NCI-H1417 treated with DMSO at 0.1 percent for 48 hours (cell line): ENCODE measurements around the gene GRID1.

ENCODE experiments used
- DNase-seq: peaks from one replicate; lab custom pipeline; 2025; lab: John Stamatoyannopoulos, UW

The GRID1 gene

DNA sequence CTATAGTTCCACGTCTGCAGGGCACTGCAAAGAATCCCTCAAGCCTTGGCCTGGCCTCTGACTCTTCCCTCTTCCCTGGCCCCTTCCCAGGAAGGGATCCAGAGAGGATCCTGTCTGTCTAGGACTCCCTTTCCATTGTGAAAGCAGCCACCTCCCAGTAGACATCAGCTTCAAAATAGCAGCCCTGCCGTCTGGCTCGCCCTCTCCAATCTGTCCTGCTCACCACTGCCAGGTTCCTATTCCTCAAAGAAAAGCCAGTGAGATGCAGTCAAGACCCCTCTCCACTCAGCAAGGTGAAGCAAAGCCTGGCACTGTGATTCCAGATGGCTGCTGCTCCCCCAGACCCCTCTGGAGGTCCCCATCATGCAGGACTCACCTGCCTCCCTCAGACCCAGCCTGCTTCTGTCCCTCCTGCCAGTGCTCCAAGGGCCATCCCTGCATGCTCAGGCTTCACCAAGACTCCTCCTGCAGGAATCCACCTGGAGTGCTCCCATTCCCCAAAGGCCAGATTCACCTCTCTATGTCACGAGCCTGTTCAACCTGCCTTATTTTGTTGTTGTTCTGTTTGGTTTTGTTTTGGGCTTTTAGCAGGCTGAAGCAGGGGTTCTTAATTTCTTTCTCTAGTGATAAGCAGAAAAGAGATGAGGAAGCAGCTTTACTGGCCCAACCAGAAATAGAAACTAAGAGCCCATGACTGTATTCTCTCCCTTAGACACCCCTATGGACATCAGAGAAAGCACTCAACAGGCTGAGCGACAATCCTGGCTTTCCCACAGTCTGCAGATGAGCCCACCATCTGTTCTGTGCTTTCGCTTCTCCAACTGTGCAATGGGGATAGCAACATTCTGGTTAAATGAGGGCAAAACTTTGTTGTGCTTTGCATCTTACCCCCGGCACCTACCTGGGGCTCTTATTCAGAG lies 305.1 kb downstream of the GRID1 start:
- no peak for DNase-seq

DNA sequence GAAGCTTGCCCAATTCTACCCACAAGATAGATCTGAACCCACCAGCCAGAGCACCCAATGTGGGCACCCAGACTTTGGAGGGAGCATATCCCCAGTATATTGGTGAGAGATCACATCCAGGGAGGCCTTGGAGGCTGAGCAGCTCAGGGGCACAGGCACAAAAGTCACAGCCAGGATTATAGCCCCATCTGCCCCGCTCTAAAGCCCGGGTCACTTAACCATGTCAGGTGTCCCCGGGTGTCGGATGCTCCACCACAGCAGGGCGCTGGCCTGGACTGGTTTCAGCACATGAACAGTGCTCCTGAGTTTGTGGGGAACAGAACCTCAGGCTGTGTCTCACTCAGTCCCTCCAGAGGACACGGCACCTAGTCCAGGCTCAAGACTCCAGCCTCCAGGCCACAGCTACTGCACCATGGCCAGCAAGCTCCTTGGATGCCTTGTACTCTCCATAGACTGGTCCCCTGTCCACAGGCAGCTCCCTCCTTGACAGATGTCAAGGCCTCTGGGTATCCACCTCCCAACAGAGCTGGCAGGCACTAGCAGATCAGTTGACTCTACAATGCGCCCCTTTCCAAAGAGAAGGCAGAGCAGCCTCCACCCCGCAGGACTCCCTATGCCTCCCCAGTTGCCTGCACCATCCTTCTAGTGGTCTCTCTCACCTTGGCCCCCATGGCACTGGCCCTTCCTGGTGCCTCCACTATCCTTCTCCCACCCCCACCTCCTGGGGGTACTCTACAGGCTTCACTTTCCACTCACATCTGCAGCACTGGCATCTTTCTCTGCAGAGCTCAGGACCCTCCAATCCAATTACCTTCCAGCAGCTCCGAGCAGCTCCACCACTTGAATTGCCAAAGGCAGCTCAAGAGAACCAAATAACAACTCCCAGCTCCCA lies 306.0 kb downstream of the GRID1 start:
- DNase-seq, result no peak

DNA sequence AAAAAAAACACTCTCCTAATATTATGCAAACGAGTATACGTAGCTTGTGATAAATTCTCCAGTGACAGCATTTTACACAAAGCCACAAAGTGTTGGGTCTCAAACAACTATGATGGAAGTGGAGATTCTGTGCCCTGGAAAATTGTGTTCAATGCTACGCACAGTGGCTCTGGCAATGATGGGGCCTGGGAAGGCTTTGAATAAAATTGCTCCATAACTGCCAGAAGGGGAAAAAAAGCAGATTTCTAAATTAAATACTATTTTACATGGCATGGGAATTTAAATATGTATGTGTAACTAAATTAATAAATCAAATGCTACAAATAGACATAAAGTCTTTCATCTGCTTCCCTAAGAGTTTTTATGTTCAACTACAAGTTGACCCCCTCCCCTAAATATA lies 306.7 kb downstream of the GRID1 start:
- no peak for DNase-seq

DNA sequence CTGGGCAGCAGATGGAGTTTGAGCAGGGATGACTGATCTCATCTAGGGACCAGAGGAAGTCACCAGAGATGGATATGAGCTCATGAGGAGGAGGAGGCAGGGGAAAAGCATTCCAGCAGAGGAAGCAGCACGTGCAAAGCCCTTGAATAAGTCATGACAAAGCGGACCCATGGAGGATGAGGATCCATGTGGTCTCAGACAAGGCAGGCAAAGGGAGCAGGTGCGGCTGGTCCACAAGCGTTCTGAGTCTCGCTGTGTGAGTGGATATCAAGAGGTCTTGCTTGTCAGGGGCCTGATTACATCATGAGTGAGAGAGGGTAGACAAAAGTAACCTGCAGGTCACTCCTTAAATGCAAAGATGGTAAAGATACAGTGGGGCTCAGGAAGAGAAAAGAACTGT lies 307.6 kb downstream of the GRID1 start:
- DNase-seq, result no peak

DNA sequence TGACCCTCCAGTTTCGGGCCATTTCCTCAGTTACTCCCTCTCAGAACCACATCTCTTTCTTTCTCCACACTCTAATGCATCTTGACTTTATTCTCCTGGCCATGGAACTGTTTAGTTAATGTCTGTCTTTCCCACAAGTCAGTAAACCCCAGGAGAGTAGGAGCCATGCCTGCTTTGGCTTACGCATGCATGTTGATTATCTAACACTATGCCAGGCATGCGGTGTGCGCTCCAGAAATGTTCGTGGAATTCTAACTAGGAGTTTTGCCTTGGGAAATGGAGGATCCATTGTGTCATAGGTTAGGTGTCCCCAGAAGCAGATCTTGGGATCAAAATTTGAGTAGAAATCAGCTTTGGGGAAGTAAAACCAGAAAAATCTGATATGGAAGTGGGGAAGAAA lies 308.9 kb downstream of the GRID1 start:
- DNase-seq, result no peak

DNA sequence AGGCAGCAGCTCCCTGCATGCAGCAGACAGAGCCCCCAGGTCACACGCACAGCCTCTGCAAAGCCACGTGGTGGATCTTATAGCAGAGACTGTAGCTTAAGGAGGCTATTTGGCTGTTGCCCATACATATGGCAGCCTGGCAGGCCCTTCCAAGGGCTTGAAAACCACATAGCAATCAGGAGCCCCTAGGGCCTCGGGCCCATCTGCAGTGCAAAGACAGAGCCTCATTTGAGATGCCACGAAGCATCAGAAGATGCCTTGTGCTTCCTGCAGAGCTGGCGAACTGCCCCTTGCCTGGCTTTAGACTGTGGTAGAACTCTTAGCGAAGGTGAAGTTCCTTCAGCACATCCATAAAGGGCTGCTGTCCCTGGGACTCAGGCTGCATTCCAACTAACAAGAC lies 309.9 kb downstream of the GRID1 start:
- DNase-seq, result no peak

DNA sequence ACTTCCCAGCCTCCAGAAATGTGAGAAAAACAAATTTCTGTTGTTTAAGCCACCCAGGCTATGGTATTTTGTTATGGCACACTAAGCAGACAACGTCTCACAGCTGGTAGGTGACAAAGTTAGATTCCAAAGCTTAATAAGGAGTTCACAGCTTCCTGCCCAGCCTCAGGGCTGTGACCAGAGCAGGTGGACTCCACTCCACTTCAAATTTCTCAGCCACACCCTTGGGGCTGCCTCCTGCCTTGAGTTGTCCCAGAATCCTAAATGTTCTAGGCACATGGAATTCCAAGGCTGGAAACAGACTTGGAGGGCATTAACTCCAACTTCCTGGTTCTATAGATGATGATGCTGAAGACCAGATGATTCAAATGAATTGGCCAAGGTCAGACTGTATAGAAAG lies 310.7 kb downstream of the GRID1 start:
- no peak for DNase-seq

DNA sequence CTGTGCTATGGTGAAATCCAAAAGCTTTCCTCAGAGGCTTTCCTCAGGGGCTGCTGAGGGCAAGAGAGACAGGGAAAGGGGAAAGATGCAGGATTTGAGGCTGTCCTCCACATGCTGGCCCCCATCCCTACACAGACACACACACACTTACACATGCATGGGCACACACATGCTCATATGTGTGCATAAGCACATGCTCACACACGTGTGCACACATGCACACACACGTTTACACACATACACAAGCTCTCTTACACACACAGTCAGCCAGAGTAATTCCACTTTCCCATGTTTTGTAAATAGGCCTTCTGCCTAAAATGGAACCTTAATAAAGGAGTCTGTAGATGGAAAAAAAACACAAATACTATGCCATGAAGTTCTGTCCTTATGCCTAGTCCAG lies 312.9 kb downstream of the GRID1 start:
- DNase-seq, result no peak

DNA sequence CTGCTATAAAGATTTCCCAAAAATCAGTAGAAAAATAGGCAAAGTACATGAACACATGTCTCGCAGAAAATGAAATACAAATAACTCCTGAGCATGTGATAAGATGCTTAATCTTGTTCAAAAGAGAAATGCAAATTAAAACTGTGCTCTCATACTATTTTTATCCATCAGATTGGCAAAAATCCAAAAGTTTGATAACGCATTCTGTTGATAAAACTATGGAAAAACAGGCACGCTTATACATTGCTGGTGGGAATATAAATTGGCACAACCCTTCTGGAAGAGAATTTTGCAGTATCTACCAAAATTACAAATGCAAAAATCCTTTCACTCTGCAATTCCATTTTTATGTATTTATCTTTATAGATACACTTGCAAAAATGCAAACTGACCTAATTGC lies 315.0 kb downstream of the GRID1 start:
- no peak for DNase-seq

DNA sequence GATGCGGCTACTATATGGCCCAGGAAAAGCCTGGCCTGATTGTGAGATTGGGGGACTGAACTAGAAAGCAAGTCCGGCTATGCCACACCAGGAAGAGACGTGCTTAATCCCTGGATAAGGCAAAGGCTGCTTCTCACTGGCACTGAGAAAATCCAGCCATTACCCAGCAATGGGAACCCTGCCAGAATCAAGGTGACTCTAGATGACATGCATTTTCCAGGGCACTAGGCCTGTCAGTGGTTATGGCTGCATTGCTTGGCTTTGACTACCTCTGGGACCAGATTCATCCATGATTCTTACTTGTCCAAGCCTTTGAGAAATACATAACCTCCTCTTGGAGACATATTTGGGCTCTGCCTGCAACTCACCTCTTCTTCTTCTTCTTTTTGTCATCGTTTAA lies 317.2 kb downstream of the GRID1 start:
- no peak for DNase-seq

DNA sequence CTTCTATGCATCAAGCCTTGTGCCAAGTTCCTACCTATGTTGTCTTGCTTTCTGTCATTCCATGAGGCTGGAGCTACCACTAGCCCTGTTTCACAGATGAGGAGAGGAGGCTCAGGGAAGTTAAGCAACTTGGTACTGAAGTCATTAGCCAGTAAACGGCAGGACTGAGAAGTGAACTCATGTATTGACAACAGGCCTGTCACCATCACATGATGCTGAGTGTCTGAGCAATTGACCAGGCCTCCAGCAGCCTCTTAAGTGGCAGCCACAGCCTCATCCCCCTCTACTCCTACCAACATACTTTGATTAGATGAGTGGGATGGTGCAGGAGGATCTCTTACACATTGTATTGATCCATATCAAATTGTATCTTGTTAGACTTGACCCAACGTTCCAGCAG lies 317.6 kb downstream of the GRID1 start:
- DNase-seq, result no peak

DNA sequence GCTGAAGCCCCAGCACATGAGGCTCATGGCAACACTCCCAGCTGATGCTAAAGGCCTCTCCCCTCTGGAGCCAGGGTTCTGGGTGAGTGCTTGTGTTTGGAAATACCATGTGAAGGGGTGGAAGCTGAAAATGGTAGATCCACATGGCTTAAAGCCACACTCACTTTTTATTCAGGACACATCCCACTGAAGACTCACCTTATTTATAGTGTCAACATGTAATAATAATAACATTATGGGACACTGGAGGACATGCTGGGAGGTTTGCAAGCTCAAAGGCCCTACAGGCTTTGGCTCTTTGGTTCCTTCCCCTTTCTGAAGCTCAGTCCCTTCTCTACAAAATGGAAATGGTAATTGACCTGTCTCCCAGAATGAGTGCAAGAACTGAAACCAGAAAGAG lies 318.0 kb downstream of the GRID1 start:
- no peak for DNase-seq

DNA sequence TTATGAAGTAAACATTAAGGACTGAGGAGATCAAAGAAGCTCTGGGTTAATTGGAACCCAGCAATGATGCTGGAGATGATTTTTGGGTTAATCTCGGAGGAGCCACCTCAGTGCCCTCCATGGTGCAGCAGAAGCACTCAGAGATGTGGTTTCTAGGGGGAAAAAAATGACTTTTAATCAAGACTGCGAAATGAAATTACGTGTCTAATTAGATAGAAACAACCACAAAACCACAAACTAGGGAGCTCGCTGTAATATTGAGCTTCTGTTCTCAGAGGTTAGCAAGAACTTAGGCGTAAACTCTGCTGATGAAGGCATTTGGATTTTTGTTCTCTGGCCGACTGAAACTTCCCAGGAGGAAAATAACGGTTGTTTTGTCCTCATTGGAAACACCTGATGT lies 319.0 kb downstream of the GRID1 start:
- DNase-seq, result no peak

DNA sequence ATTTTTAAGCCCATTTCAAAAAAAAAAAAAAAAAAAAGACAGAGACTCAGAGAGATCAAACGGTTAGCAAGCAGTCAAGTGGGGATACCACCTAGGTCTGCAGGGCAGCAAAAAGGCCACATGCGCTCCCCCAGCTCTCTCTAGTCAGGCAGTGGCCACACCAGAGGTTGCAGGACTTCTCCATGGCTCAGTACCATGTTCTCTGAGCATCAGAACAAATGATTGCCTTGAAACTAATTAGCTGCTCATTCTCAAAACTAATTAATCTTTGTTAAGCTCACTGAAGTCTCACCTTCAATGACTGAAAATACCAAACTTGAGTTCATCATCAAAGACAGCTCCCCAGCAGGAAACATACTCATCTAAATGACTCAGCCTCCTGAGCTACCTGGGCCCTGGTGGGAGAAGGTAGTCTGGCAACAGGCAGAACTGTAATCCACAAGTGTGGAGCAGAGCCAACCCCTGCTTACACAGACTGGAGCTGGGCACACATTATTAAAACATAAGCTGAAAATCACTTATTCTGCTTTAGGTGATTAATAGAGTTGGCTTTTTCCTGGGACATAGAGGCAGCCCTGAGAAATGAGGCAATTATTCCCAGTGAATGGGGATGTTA lies 319.6 kb downstream of the GRID1 start:
- DNase-seq, result no peak

DNA sequence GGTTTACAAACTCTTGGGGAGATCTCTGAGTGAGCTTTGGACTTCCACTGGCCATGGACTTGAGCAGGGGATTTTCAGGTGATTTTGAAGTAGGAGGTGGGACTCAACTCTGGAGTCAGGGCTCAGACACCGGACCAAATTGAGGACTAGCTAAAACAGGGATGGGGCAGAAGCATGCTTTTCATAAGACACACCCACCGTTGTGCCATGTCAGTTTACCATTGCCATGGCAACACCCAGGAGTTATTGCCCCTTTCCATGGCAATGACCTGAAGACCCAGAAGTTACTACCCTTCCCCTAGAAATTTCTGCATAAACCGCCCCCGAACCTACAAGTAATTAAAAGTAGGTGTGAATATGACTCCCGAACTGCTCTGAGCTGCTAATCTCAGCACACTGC lies 320.7 kb downstream of the GRID1 start:
- DNase-seq, result no peak

DNA sequence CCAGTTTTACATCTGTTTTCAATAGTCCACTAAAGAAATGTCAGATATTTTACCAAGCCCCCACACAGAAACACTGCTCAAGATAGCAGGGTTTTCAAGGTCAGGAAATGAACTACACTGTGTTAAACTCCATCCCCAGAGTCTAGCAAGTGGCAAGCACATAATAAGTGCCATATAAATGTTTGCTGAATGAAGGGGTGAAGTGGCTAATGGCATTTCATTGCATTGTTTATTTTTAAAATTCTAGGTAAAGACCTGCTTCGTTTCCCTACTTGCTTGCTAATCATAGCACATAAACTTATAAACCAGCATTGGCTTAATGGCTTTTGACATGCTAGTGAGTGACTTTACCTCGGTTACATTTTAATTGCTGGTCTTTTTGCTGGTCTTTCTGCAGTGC lies 322.6 kb downstream of the GRID1 start:
- no peak for DNase-seq

DNA sequence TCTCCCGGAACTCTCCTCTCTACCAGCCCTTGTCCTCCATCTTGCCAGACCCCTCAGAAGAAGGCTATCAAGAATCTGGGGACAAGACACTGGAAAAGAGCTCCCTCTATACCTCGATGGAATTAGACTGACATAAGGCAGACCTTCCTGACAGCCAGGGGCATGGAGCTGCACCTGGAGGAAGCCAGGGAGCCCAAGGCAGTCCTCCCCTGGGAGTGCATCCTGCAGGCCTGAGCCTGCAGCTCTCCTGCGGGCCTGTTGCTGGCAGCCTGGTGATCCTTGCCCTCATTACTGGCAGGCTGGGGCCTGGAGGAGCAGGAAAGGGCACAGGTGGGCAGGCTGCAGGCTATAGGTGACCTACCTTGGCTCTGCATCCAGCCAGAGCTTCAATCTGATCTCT lies 323.4 kb downstream of the GRID1 start:
- DNase-seq, result no peak

DNA sequence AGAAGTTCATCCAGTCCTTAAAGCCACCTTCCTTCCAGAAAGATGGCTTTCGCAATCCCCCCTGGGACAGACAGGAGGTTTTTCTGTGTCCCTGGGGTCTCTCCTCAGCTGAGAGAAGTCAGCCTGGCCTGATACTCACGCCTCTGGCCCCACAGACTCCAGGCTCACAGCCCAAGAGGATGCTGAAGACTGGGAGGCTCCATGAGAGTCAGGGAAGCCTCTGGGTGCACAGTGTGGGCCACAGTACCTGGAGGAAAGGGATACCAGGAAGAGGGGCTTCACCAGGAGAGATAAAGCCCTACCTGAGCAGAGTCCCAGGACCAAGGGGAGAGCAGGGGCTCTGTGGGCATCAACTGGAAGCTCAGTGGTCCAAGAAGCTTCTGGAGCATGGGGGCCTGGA lies 324.4 kb downstream of the GRID1 start:
- no peak for DNase-seq

DNA sequence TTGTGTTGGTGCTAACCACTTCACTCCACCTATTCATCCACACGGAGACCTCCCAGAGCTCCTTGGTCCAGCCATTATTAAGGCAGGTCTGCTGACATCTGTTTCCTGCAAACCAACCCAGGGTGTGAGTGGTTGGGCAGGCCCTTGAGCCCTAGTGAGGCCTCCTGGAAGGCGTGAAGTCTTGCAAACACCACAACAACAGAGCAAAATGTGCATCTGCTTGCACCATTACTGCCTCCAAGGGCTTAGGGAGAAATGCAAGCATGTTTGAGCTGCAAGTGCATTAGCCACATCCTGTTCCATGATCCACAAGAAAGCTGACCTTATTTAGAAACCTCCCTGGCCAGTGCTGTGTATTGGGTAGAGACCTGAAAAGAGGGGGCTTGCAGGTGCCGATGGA lies 325.5 kb downstream of the GRID1 start:
- no peak for DNase-seq

DNA sequence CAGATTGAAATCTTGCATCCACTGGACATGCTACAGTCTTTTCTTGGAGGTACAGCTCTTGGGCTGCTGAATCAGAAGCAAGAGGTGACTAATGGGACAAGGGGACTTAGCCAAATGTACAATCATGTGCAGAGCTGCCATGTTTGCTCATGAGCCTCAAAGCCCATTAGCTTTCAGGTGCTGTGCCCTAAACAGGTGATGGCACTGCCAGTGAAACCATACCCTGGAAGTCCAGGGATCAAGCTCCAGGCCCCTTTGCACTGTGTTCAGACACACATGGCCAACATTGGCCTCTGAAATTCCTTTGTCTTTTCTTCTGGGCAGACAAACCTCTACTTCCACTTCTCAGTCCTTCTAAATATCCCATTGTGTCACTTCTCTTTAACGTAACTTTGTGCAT lies 328.2 kb downstream of the GRID1 start:
- DNase-seq, result no peak

DNA sequence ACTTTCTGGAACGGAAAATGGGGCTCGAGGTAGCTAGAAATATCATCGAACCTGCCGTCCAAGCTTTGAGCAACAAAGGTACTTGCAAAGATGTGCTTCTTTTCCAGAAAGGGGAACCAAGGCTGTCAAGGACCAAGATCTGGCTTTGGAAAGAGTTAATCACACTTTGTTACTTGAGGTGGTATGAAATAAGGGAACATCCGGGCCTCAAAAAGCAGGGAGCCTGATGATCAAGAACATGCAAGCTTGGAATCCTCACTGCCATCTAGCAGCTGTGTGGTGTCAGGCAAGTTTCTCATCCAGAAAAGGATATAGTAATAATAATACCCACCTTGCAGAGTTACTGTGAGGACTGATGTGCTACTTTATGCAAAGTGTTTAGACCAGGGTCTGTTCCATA lies 329.5 kb downstream of the GRID1 start:
- DNase-seq, result no peak

DNA sequence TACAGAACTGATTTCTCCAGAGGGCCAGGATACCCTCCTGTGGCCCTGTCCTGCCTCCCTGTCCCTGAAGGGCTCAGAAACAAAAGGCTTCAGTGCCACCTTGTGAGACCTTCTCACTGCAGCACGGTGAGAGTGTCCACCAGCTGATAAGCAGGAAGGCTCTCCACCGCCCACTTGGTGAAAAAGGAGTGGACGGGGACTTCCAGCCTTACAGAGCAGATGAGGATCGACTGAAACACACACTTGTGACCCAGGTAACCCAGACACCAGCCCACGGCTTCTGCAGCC lies 330.1 kb downstream of the GRID1 start:
- no peak for DNase-seq
